NK-92 treated with Interleukin-12 subunit alpha and Interleukin-12 subunit beta, amount 100 ng/mL, for 24 hours (cell line): ENCODE data around the gene FAM216B.
"Not testable (repeated sequence)": the region's sequence is repeated elsewhere in the genome, so short reads cannot be mapped to it uniquely, and the experiment has no call there.

Experiments used
- DNase-seq: peaks from one replicate; lab custom pipeline; 2025; lab: John Stamatoyannopoulos, UW

Gene FAM216B

GRCh38 chr13:42780044-42780443 lies 1.3 kb upstream of the FAM216B start:
- DNase-seq, result no peak

- no peak for DNase-seq
Observed at GRCh38 chr13:42786715-42787114, 5.3 kb downstream of the FAM216B start.

- DNase-seq, result no peak
Observed at GRCh38 chr13:42788601-42789000, 7.2 kb downstream of the FAM216B start.

- DNase-seq, result no peak
Observed at GRCh38 chr13:42792154-42792553, 10.8 kb downstream of the FAM216B start.

- no peak for DNase-seq
Observed at GRCh38 chr13:42794577-42795275, 13.3 kb downstream of the FAM216B start.

GRCh38 chr13:42795666-42796065 lies 14.3 kb downstream of the FAM216B start:
- no peak for DNase-seq

- DNase-seq, result no peak
Observed at GRCh38 chr13:42796747-42797356, 15.5 kb downstream of the FAM216B start.

- DNase-seq, result no peak
Observed at GRCh38 chr13:42798118-42798517, 16.7 kb downstream of the FAM216B start.

- DNase-seq, result no peak
Observed at GRCh38 chr13:42800109-42800643, 18.8 kb downstream of the FAM216B start.

GRCh38 chr13:42803563-42804204 lies 22.3 kb downstream of the FAM216B start:
- no peak for DNase-seq

GRCh38 chr13:42804244-42804874 lies 23.0 kb downstream of the FAM216B start:
- DNase-seq, result no peak

- DNase-seq, result no peak
Observed at GRCh38 chr13:42807241-42807640, 25.9 kb downstream of the FAM216B start.

- DNase-seq, result no peak
Observed at GRCh38 chr13:42807866-42808265, 26.5 kb downstream of the FAM216B start.

- DNase-seq, result no peak
Observed at GRCh38 chr13:42808341-42808940, 27.1 kb downstream of the FAM216B start.

GRCh38 chr13:42812316-42812715 lies 30.9 kb downstream of the FAM216B start:
- DNase-seq, result no peak

GRCh38 chr13:42814868-42815267 lies 33.5 kb downstream of the FAM216B start:
- DNase-seq, result no peak

GRCh38 chr13:42815681-42816080 lies 34.3 kb downstream of the FAM216B start:
- no peak for DNase-seq

- no peak for DNase-seq
Observed at GRCh38 chr13:42816538-42816937, 35.2 kb downstream of the FAM216B start.

GRCh38 chr13:42819687-42820086 lies 38.3 kb downstream of the FAM216B start:
- DNase-seq, result not testable (repeated sequence)

GRCh38 chr13:42820451-42820850 lies 39.1 kb downstream of the FAM216B start:
- DNase-seq, result no peak

GRCh38 chr13:42821437-42821836 lies 40.1 kb downstream of the FAM216B start:
- DNase-seq, result no peak
